GM18951 (cell line): ENCODE data around the gene ZNF98.

ENCODE experiments used
- POLR2A ChIP-seq: IDR thresholded peaks from 4 replicates; pipeline ENCODE4 v1.6.1; 2011; ENCODE audit warnings: mild to moderate bottlenecking; ENCODE audit not compliant: insufficient read length, insufficient read depth; ENCODE audit errors: extremely low read depth
- in situ Hi-C: fragments of 300-500 bp; cut with MboI; formaldehyde crosslinking; loops from one replicate; pipeline ENCODE4 v1.12.0; 2022; ENCODE audit warnings: low sequenced_read_pairs, mixed read lengths, inconsistent platforms; ENCODE audit not compliant: unreplicated experiment

ZNF98 gene

DNA sequence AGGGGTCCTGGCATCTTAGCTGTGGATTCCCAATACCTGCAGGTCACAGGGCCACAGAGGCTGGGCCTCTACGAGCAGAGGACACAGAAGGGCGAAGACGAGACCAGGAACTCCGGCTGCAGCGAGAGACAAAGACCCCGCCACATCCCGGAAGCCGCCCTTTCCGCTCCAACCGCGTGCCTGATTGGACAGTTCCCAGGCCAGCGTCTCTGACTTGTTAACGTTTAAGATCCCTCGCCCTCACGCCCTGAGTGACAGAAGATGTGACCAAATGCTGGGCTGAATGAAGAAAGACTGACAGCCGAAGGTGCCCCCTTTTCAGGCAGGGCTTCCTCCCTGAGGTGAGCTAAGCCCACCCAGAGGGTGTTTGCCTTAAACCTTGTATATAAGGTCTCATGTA lies at the start of gene ZNF98:
Gene ZNF98 (minus strand): TSS at position 136 of the 400 bp plus-strand sequence. CDS start 122 bp downstream, at position 14.
- in situ Hi-C loops, result no loop called here
- no peak for TF ChIP-seq POLR2A

GRCh38 chr19:22446605-22447004 lies 24.5 kb upstream of the ZNF98 start:
- in situ Hi-C loops, result no loop called here

DNA sequence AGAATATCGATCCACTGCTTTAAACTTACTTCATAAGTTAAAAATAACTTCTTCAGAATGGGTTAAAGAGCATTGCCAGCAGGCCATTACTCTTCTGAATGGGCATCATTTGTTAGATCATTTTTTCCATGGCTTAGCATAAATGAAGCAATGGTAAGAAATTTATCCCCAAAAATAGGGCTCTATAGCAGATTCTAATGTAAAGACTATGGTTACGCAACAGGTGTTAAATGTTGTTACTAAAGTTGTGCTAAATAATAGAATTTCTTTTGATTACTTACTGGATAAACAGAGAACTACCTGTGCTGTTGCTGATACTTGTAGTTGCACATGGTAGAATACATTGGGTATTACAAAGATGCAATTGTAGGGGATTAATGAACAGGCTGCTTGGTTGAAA lies 15.9 kb upstream of the ZNF98 start:
- TF ChIP-seq POLR2A, result no peak
- in situ Hi-C loops, result loop anchor here (10.0 kb wide), 1 partner anchor 617 kb away; no protein-coding TSS in a partner anchor

More at GRCh38 chr19:22446605-22447004, 24.5 kb upstream of the ZNF98 start:
- no peak for TF ChIP-seq POLR2A

DNA sequence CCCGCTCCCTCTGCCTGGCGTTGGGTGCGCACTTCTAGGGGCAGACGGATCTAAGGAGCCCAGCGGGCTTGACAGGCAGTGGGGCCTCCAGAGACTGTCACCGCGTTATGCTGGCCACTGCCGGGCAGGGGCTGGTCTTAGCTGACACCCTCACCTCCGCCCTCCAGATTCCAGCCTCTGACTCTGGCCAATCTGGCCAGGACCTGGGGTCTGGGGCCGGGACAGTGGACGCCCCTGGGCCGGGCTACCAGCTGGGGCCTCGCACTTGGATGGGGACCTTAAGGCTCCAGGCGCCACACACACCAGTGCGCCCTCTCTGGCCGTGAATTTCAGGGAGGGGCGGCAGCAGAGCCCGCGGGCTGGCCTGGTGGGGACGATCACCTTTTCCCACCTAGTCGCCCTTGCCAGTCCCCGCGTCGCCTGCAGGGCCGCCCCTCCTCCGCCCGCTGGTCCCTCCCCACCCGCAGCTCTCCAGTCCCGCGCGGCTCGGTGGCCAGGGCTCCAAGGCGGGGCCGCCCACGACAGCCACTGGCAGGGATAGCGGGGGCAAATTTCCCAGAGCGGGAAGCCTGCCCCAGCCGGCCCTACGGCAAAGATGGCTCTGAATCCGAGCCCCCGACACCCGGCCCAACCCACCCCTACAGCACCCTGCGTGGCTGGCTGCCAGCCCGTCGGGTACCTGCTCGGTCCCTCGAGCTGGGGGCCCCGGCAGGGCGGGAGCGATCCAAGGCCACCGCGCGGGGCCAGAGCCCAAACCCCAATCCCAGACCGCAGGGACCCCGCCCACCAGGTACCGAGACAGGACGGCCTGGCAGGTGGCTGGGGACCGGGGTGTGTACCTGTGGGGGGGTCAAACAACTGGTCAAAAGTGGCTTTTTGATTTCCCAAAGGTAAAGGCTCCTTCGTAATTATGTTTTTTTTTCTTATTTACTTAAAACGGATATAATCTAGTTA lies 6.1 kb upstream of the ZNF98 start:
- TF ChIP-seq POLR2A, result no peak
- in situ Hi-C loops, result no loop called here

DNA sequence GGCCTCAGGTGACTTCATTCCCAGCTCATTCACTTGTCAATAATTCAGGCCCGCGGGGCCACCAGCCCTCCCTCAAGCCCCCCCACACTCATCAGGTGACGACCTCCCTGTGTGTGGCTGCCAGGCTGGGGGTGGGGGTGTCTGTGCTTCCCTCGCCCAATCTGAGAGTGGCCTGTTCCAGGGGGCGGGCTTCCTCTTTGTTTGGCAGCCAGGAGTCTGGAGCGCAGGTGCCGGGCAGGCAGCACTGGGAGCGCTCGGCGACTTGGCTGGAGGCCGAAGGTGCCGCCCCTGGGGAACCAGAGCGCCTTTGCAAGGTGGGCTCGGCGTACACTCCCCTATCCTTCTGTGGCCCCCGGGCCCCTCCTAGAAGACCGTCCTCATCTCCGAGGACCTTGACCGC lies 5.4 kb upstream of the ZNF98 start:
- no peak for TF ChIP-seq POLR2A
- in situ Hi-C loops, result no loop called here

DNA sequence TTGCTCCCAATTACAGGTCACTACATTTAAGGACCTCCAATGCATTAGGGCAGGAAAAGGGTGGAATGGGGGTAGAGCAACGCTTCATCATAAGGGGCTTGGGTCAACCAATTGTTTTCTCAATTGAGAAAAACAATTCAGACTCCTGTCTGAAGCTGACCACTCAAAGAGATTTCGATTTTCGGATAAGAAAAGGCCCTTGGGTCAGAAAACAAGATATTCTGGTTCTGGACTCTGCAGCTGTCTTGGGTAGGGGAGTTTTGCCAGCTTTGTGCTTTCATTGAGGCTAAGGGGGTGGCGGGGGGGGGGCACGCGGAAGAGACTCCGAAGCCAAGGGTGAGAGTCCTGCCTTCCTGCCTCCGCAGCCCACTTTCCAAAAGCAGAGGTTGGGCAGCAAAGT lies 4.8 kb upstream of the ZNF98 start:
- in situ Hi-C loops, result no loop called here
- no peak for TF ChIP-seq POLR2A

DNA sequence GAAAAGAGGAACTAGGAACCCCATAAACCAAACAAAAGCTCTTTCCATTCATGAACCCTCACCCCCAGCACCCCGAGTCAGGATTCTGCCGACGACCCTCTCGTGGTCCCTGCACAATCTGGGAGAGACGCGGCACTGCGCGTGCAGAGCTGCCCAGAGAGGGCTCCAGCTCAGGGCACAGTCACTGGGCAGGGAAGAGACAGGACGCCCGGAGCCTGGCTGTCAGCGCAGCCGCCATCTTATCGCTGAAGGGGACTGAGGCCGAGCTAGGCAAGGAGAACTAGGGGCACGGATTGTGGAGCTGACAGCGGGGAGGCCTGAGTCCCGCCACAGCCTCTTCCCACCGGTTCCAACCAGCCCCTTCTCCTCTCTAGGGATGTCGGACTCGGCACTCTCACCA lies 349 bp downstream of the ZNF98 start:
- in situ Hi-C loops, result no loop called here
- TF ChIP-seq POLR2A, result no peak

- in situ Hi-C loops, result no loop called here
- TF ChIP-seq POLR2A, result no peak
Observed at GRCh38 chr19:22354665-22355064, 67.5 kb downstream of the ZNF98 start.
